Natural killer cell (primary cell): ENCODE measurements around the gene CLSTN2. TPM values are rescaled to one million over a fixed set of nuclear protein-coding genes. Genes with fewer than 3 reads are reported as not detected.

Experiments
- ATAC-seq, 3 donors: fragments of 150-1000 bp in 2 of 3; fragments of 200-7000 bp in 1 of 3; cut with Tn5 transposase; 1 replicate in 1 of 3; 2 replicates in 2 of 3; pipeline ENCODE4 v1.10.0; 2021; ENCODE audit warnings: mild to moderate bottlenecking in 2 of 3, moderate library complexity in 2 of 3
- DNase-seq, 2 donors: peaks; one replicate each; pipeline versions ENCODE4 v3.0.0 to v3.0.0-alpha.2; 2013 to 2021; ENCODE audit warnings: mixed read lengths in 1 of 2
- H3K27ac ChIP-seq: one replicate; pipeline ENCODE4 v1.5.1; 2013; ENCODE audit warnings: mild to moderate bottlenecking, low read length
- H3K27me3 ChIP-seq: one replicate; pipeline ENCODE4 v1.6.1; 2013; ENCODE audit warnings: low read length; ENCODE audit not compliant: control insufficient read depth, insufficient read depth
- H3K36me3 ChIP-seq: one replicate; pipeline ENCODE4 v1.6.1; 2013; ENCODE audit warnings: low read length; ENCODE audit not compliant: control insufficient read depth, insufficient read depth
- H3K4me1 ChIP-seq: one replicate; pipeline ENCODE4 v1.6.1; 2013; ENCODE audit warnings: low read length; ENCODE audit not compliant: control insufficient read depth, insufficient read depth
- H3K4me3 ChIP-seq: one replicate; pipeline ENCODE4 v1.5.1; 2013; ENCODE audit warnings: low read length
- H3K9me3 ChIP-seq: one replicate; pipeline ENCODE4 v1.6.1; 2013; ENCODE audit warnings: low read length; ENCODE audit not compliant: control insufficient read depth, insufficient read depth
- H3K27ac Mint-ChIP-seq, 2 donors: one replicate each; pipeline ENCODE4 v1.8.0; 2022; ENCODE audit warnings: mild to moderate bottlenecking in 2 of 2, mixed read lengths in 2 of 2, moderate library complexity in 1 of 2
- H3K27me3 Mint-ChIP-seq, 2 donors: one replicate each; pipeline ENCODE4 v1.8.0; 2022; ENCODE audit warnings: low read depth in 2 of 2, mixed read lengths in 2 of 2
- H3K36me3 Mint-ChIP-seq: one replicate; pipeline ENCODE4 v1.8.0; 2022; ENCODE audit warnings: mixed read lengths
- H3K4me1 Mint-ChIP-seq, 2 donors: one replicate each; pipeline ENCODE4 v1.8.0; 2022; ENCODE audit warnings: mixed read lengths in 2 of 2
- H3K4me3 Mint-ChIP-seq: one replicate; pipeline ENCODE4 v1.8.0; 2022; ENCODE audit warnings: mild to moderate bottlenecking, moderate library complexity, mixed read lengths
- H3K9me3 Mint-ChIP-seq, 2 donors: one replicate each; pipeline ENCODE4 v1.8.0; 2022; ENCODE audit warnings: mixed read lengths in 2 of 2
- WGBS: methylation state at CpG from one replicate; pipeline ENCODE4 v1.1.7; 2013; ENCODE audit warnings: missing lambda C conversion rate; ENCODE audit not compliant: insufficient coverage; 5-methylcytosine and 5-hydroxymethylcytosine counted together
- intact Hi-C: fragments of 100-400 bp; cut with micrococcal nuclease; formaldehyde crosslinking; loops from one replicate; pipeline ENCODE4 v1.14.2; 2022
- total RNA-seq, 4 donors: library from RNA; stranded (reverse); fragments of 120-200 nt in 1 of 4; gene quantifications; one replicate each; pipeline versions ENCODE4 v1.2.3 to v1.2.4, GENCODE V29; 2013 to 2022
- TF ChIP-seq, protein P1 (sequence below): fragments of 200-600 bp; IDR thresholded peaks from one replicate; pipeline ENCODE4 v1.8.0; 2022; ENCODE audit warnings: antibody characterized with exemption

CLSTN2 gene
- total RNA-seq, 3 donors from 2014 or later (not counting 1 experiment from before 2014, with no cell fraction given): 0.05 TPM; not detected in 2

DNA sequence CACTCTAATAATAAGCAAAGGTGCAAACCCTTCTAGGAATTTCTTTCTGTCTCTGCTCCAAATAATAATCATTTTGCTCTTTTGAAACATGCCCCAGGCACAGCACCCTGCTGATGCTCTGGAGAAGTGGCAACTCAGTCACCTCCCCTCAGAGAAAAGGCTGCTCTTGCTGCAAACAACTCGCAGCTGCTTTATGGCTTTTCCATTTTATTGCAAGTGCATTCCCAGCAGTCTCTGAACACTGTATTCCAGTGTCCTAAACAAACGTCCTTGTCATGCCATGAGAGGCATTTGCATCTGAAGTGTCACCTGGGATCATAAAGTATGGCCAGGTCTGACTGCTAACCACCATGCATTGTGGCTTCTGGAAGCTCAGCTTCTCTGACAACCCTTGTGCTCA lies 384.8 kb downstream of the CLSTN2 start:
- no peaks in the 10 kb centered on the region for H3K4me1 ChIP-seq
- Mint-ChIP-seq H3K4me3 (no peak overlapping the region), H3K27ac (no peak overlapping the region), H3K27me3 (peaks cover 4 to 5% of the 10 kb centered on the region in 2 donors), H3K36me3 (no peaks in the 10 kb centered on the region), H3K4me1 (no peaks in the 10 kb centered on the region), H3K9me3 (no peaks in the 10 kb centered on the region)
- H3K27me3 ChIP-seq: no peaks in the 10 kb centered on the region
- DNase-seq (no peak), ATAC-seq (no peak)
- no peak overlapping the region for H3K27ac ChIP-seq
- TF ChIP-seq, protein P1, sequence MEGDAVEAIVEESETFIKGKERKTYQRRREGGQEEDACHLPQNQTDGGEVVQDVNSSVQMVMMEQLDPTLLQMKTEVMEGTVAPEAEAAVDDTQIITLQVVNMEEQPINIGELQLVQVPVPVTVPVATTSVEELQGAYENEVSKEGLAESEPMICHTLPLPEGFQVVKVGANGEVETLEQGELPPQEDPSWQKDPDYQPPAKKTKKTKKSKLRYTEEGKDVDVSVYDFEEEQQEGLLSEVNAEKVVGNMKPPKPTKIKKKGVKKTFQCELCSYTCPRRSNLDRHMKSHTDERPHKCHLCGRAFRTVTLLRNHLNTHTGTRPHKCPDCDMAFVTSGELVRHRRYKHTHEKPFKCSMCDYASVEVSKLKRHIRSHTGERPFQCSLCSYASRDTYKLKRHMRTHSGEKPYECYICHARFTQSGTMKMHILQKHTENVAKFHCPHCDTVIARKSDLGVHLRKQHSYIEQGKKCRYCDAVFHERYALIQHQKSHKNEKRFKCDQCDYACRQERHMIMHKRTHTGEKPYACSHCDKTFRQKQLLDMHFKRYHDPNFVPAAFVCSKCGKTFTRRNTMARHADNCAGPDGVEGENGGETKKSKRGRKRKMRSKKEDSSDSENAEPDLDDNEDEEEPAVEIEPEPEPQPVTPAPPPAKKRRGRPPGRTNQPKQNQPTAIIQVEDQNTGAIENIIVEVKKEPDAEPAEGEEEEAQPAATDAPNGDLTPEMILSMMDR: no peak
- H3K36me3 ChIP-seq: no peaks in the 10 kb centered on the region
- no peak overlapping the region for H3K4me3 ChIP-seq
- WGBS: 57% methylated on average over 2 of the region's 2 CpGs
- intact Hi-C loops: no loop called here
- no peaks in the 10 kb centered on the region for H3K9me3 ChIP-seq

DNA sequence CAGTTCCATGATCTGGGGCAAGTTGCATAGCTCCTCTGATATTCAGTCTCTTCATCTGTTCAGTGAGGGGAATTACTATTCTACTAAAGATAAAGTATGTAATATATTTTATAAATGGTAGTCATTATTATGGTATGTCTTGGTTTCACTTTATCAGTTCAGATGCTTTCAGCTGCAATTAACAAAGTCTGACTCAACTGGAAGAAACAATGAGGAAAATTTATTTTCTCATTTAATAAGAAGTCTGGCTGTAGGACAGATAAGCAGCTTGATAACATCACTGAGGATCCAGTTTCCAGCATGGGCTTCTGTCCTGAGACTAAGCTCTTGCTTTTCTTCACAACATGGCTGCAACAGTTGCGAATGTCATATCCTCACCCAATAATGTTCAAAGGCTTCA lies 388.6 kb downstream of the CLSTN2 start:
- H3K27ac ChIP-seq: no peak overlapping the region
- Mint-ChIP-seq H3K27ac (no peak overlapping the region), H3K27me3 (peaks cover 0 to 11% of the 10 kb centered on the region in 2 donors), H3K9me3 (no peaks in the 10 kb centered on the region), H3K4me3 (no peak overlapping the region), H3K36me3 (no peaks in the 10 kb centered on the region), H3K4me1 (no peaks in the 10 kb centered on the region)
- no peaks in the 10 kb centered on the region for H3K27me3 ChIP-seq
- DNase-seq (no peak), ATAC-seq (no peak)
- 92% methylated on average over 1 of the region's 1 CpG for WGBS
- no peaks in the 10 kb centered on the region for H3K9me3 ChIP-seq
- H3K4me1 ChIP-seq: no peaks in the 10 kb centered on the region
- no peaks in the 10 kb centered on the region for H3K36me3 ChIP-seq
- no peak overlapping the region for H3K4me3 ChIP-seq
- intact Hi-C loops: no loop called here
- TF ChIP-seq, protein P1: no peak

DNA sequence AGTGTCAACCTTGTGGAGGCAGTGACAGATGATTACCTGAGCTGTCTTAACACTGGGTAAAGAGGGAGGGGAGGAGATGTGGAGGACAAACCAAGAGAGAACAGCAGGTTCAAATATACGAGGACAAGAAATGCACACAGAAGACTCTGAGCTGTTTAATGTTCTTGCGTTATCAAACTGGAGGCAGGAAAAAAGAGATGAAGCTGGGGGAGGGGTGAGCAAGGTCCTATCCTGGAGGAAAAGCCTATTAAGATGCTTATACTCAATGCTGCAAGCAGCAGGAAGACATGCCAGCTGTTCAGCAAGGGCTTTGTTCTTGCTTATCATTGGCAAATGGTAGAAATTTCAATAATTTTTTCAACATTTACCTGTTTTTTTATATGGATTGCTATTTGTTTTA lies 397.1 kb downstream of the CLSTN2 start:
- TF ChIP-seq, protein P1: no peak
- H3K4me1 ChIP-seq: no peaks in the 10 kb centered on the region
- intact Hi-C loops: no loop called here
- H3K4me3 ChIP-seq: no peak overlapping the region
- no peak overlapping the region for H3K27ac Mint-ChIP-seq
- WGBS: 30% methylated on average over 2 of the region's 2 CpGs
- H3K36me3 Mint-ChIP-seq: no peaks in the 10 kb centered on the region
- no peaks in the 10 kb centered on the region for H3K9me3 ChIP-seq
- DNase-seq (no peak), ATAC-seq (no peak)
- no peaks in the 10 kb centered on the region for H3K4me1 Mint-ChIP-seq
- no peak overlapping the region for H3K27ac ChIP-seq
- no peaks in the 10 kb centered on the region for H3K9me3 Mint-ChIP-seq
- H3K27me3 Mint-ChIP-seq: peaks cover 3 to 7% of the 10 kb centered on the region in 2 donors
- no peaks in the 10 kb centered on the region for H3K27me3 ChIP-seq
- H3K4me3 Mint-ChIP-seq: no peak overlapping the region
- no peaks in the 10 kb centered on the region for H3K36me3 ChIP-seq

DNA sequence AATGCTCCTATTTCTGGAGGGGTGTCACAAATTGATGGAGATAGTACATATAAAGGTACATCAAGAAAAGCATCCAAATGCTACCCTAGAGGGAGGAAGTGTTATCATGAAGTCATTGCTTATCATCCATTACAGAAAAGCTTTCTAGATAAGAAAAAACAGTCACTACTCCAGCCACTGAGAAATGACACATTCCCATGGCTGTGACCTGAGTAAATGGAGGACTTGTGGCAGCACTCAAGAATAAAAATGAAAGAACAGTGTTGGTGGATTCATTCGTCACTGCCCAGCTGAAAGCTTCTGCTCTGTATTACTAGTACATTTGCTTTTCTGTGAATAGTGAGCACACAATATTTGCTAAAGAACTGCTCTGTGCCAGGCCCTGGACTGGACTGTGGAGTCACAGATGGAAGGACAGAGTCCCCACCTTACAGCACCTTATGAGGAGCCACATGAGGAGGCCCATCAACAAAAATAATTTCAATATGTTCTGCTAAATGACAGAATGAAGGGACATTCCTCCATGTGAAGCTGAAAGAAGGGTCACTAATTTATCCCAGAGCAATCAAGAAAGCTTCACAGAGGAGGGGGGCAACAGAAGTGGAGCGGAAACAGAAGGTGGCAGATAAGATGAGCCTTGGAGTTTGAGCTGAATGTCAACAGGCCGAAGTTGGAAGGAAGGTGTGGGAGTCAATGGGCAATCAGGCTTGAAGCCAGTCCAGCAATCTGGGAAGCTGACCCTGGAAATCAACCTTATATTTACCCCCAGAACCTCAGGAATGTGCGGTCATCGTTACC lies 399.3 kb downstream of the CLSTN2 start:
- Histone ChIP-seq H3K4me3 (no peak overlapping the region), H3K36me3 (no peaks in the 10 kb centered on the region), H3K27me3 (no peaks in the 10 kb centered on the region), H3K4me1 (no peaks in the 10 kb centered on the region), H3K9me3 (no peaks in the 10 kb centered on the region), H3K27ac (no peak overlapping the region)
- H3K4me1 Mint-ChIP-seq: no peaks in the 10 kb centered on the region
- TF ChIP-seq, protein P1: no peak
- no peak overlapping the region for H3K27ac Mint-ChIP-seq
- no peak for DNase-seq
- no peak overlapping the region for H3K4me3 Mint-ChIP-seq
- intact Hi-C loops: no loop called here
- no peaks in the 10 kb centered on the region for H3K9me3 Mint-ChIP-seq
- peaks cover 0 to 3% of the 10 kb centered on the region in 2 donors for H3K27me3 Mint-ChIP-seq
- H3K36me3 Mint-ChIP-seq: no peaks in the 10 kb centered on the region
- WGBS: 95% methylated on average over 5 of the region's 5 CpGs
- ATAC-seq: no peak
